A549 (cell line): ENCODE results near the gene IMPA2.
"Not testable (repeated sequence)": the region's sequence is repeated elsewhere in the genome, so short reads cannot be mapped to it uniquely, and the experiment has no call there.

Source experiments
- BHLHE40 ChIP-seq: IDR thresholded peaks from 2 replicates; pipeline ENCODE4 v1.6.1; 2012; ENCODE audit warnings: low read depth, low read length, inconsistent platforms
- CTCF ChIP-seq: fragments of >200 bp; sonication (Bioruptor Twin); formaldehyde crosslinking; IDR thresholded peaks from 3 replicates; pipeline ENCODE4 v1.5.1; 2016
- EHMT2 ChIP-seq: fragments of 200-600 bp; sonication (generic); IDR thresholded peaks from 2 replicates; pipeline ENCODE4 v1.6.1; 2016; ENCODE audit warnings: antibody characterized with exemption, low read depth, mild to moderate bottlenecking, moderate library complexity
- EP300 ChIP-seq, 2 experiments: fragments of >200 bp; sonication (Bioruptor Twin); formaldehyde crosslinking; IDR thresholded peaks; 2 replicates in 1 of 2; 3 replicates in 1 of 2; pipeline ENCODE4 v1.6.1; 2016 to 2017
- FOSL2 ChIP-seq, 2 experiments: fragments of 450-650 bp in 1 of 2; fragments of >200 bp in 1 of 2; sonication (Bioruptor Twin) in 1 of 2; formaldehyde crosslinking; IDR thresholded peaks; 2 replicates each; pipeline versions ENCODE4 v1.5.0 to v1.6.1; 2016 to 2020; ENCODE audit warnings: mild to moderate bottlenecking in 1 of 2, moderate library complexity in 1 of 2
- HMGXB4 ChIP-seq: fragments of 250-450 bp; sonication (Bioruptor Pico); IDR thresholded peaks from 2 replicates; pipeline ENCODE4 v1.5.0; 2021; ENCODE audit warnings: mild to moderate bottlenecking, moderate library complexity, borderline replicate concordance
- JUN ChIP-seq, 2 experiments: fragments of >200 bp; sonication (Bioruptor Twin); formaldehyde crosslinking; IDR thresholded peaks; 2 replicates in 1 of 2; 3 replicates in 1 of 2; pipeline ENCODE4 v1.6.1; 2016 to 2017
- MAX ChIP-seq: IDR thresholded peaks from 2 replicates; pipeline ENCODE4 v1.6.1; 2012
- POLR2A ChIP-seq: IDR thresholded peaks from 2 replicates; pipeline ENCODE4 v1.6.1; 2012; ENCODE audit warnings: mild to moderate bottlenecking, low read length
- RFX5 ChIP-seq: fragments of 450-650 bp; IDR thresholded peaks from 2 replicates; pipeline ENCODE4 v1.7.1; 2014; ENCODE audit warnings: antibody characterized with exemption, mild to moderate bottlenecking, moderate library complexity
- ZFP36 ChIP-seq: fragments of 450-650 bp; IDR thresholded peaks from 2 replicates; pipeline ENCODE4 v1.6.1; 2014; ENCODE audit warnings: borderline replicate concordance; ENCODE audit not compliant: partially characterized antibody

GRCh38 chr18:12077994-12078393, 96.7 kb downstream of the IMPA2 start:
- TF ChIP-seq BHLHE40; JUN (IDR thresholded peaks at IDR 0.05); MAX; CTCF; EP300 (IDR thresholded peaks at IDR 0.05); HMGXB4 (CRISPR knock-in tag); FOSL2 (IDR thresholded peaks at IDR 0.05); FOSL2 (CRISPR knock-in tag; IDR thresholded peaks at IDR 0.05); POLR2A; RFX5; EHMT2; ZFP36: not testable (repeated sequence)
